Measurements from ENCODE around the gene SUPT20H. TPM values are rescaled to one million over a fixed set of nuclear protein-coding genes. Genes with fewer than 3 reads are reported as not detected.
"Not testable (repeated sequence)": the region's sequence is repeated elsewhere in the genome, so short reads cannot be mapped to it uniquely, and the experiment has no call there.

The SUPT20H gene
- polyA plus RNA-seq, 3 donors = 87.0 to 109 (median 99.4) TPM

- no peak for DNase-seq (ENCODE audit: extremely low read depth in 1 of 11, low read depth in 9 of 11, low spot score in 4 of 11)
Observed at GRCh38 chr13:37075164-37075563, 15.7 kb upstream of the SUPT20H start.

- DNase-seq (ENCODE audit: extremely low read depth in 1 of 11, low read depth in 9 of 11, low spot score in 4 of 11) = no peak
Observed at GRCh38 chr13:37074703-37075102, 15.2 kb upstream of the SUPT20H start.

- DNase-seq (ENCODE audit: extremely low read depth in 1 of 11, low read depth in 9 of 11, low spot score in 4 of 11) = no peak
Observed at GRCh38 chr13:37072024-37072423, 12.5 kb upstream of the SUPT20H start.

GRCh38 chr13:37070956-37071355 is 11.5 kb upstream of the SUPT20H start:
- no peak for DNase-seq (ENCODE audit: extremely low read depth in 1 of 11, low read depth in 9 of 11, low spot score in 4 of 11)

- no peak for DNase-seq (ENCODE audit: extremely low read depth in 1 of 11, low read depth in 9 of 11, low spot score in 4 of 11)
Observed at GRCh38 chr13:37070145-37070695, 10.7 kb upstream of the SUPT20H start.

GRCh38 chr13:37069597-37070103 is 10.2 kb upstream of the SUPT20H start:
- no peak for DNase-seq (ENCODE audit: extremely low read depth in 1 of 11, low read depth in 9 of 11, low spot score in 4 of 11)

- no peak for DNase-seq (ENCODE audit: extremely low read depth in 1 of 11, low read depth in 9 of 11, low spot score in 4 of 11)
Observed at GRCh38 chr13:37068962-37069361, 9.5 kb upstream of the SUPT20H start.

- DNase-seq (ENCODE audit: extremely low read depth in 1 of 11, low read depth in 9 of 11, low spot score in 4 of 11) = no peak
Observed at GRCh38 chr13:37067874-37068273, 8.4 kb upstream of the SUPT20H start.

GRCh38 chr13:37065890-37066526 is 6.5 kb upstream of the SUPT20H start:
- DNase-seq (ENCODE audit: extremely low read depth in 1 of 11, low read depth in 9 of 11, low spot score in 4 of 11) = no peak

- no peak for DNase-seq (ENCODE audit: extremely low read depth in 1 of 11, low read depth in 9 of 11, low spot score in 4 of 11)
Observed at GRCh38 chr13:37059848-37060192, 332 bp upstream of the SUPT20H start.

GRCh38 chr13:37056228-37056627 is 3.3 kb downstream of the SUPT20H start:
- DNase-seq (ENCODE audit: extremely low read depth in 1 of 11, low read depth in 9 of 11, low spot score in 4 of 11) = not testable (repeated sequence)

GRCh38 chr13:37053111-37053510 is 6.4 kb downstream of the SUPT20H start:
- not testable (repeated sequence) for DNase-seq (ENCODE audit: extremely low read depth in 1 of 11, low read depth in 9 of 11, low spot score in 4 of 11)

- no peak for DNase-seq (ENCODE audit: extremely low read depth in 1 of 11, low read depth in 9 of 11, low spot score in 4 of 11)
Observed at GRCh38 chr13:37049810-37050209, 9.7 kb downstream of the SUPT20H start.

GRCh38 chr13:37047846-37048245 is 11.6 kb downstream of the SUPT20H start:
- no peak for DNase-seq (ENCODE audit: extremely low read depth in 1 of 11, low read depth in 9 of 11, low spot score in 4 of 11)

- no peak for DNase-seq (ENCODE audit: extremely low read depth in 1 of 11, low read depth in 9 of 11, low spot score in 4 of 11)
Observed at GRCh38 chr13:37047032-37047431, 12.5 kb downstream of the SUPT20H start.

- no peak for DNase-seq (ENCODE audit: extremely low read depth in 1 of 11, low read depth in 9 of 11, low spot score in 4 of 11)
Observed at GRCh38 chr13:37046062-37046461, 13.4 kb downstream of the SUPT20H start.

- no peak for DNase-seq (ENCODE audit: extremely low read depth in 1 of 11, low read depth in 9 of 11, low spot score in 4 of 11)
Observed at GRCh38 chr13:37040789-37041188, 18.7 kb downstream of the SUPT20H start.

GRCh38 chr13:37039896-37040295 is 19.6 kb downstream of the SUPT20H start:
- no peak for DNase-seq (ENCODE audit: extremely low read depth in 1 of 11, low read depth in 9 of 11, low spot score in 4 of 11)

- no peak for DNase-seq (ENCODE audit: extremely low read depth in 1 of 11, low read depth in 9 of 11, low spot score in 4 of 11)
Observed at GRCh38 chr13:37037241-37037640, 22.2 kb downstream of the SUPT20H start.

GRCh38 chr13:37029617-37030016 is 29.9 kb downstream of the SUPT20H start:
- DNase-seq (ENCODE audit: extremely low read depth in 1 of 11, low read depth in 9 of 11, low spot score in 4 of 11) = no peak

GRCh38 chr13:37027639-37028038 is 31.8 kb downstream of the SUPT20H start:
- DNase-seq (ENCODE audit: extremely low read depth in 1 of 11, low read depth in 9 of 11, low spot score in 4 of 11) = no peak

All from renal cortex interstitium (tissue), 11 donors.